Uterus (tissue), 2 donors: ENCODE measurements around the gene ADAMTS9.

Experiments
- POLR2A ChIP-seq, 2 donors: fragments of 450-650 bp; IDR thresholded peaks; one replicate each; pipeline ENCODE4 v1.6.1; 2016; ENCODE audit warnings: antibody characterized with exemption in 2 of 2, mild to moderate bottlenecking in 1 of 2, moderate library complexity in 1 of 2
- TF ChIP-seq, protein P1 (sequence below), 4 experiments: fragments of 200-600 bp in 2 of 4; fragments of 450-650 bp in 2 of 4; sonication (generic) in 2 of 4; IDR thresholded peaks; one replicate each; pipeline ENCODE4 v1.5.1; 2016 to 2019; ENCODE audit warnings: antibody characterized with exemption in 4 of 4, mild to moderate bottlenecking in 2 of 4, moderate library complexity in 1 of 4

- TF ChIP-seq, protein P1, sequence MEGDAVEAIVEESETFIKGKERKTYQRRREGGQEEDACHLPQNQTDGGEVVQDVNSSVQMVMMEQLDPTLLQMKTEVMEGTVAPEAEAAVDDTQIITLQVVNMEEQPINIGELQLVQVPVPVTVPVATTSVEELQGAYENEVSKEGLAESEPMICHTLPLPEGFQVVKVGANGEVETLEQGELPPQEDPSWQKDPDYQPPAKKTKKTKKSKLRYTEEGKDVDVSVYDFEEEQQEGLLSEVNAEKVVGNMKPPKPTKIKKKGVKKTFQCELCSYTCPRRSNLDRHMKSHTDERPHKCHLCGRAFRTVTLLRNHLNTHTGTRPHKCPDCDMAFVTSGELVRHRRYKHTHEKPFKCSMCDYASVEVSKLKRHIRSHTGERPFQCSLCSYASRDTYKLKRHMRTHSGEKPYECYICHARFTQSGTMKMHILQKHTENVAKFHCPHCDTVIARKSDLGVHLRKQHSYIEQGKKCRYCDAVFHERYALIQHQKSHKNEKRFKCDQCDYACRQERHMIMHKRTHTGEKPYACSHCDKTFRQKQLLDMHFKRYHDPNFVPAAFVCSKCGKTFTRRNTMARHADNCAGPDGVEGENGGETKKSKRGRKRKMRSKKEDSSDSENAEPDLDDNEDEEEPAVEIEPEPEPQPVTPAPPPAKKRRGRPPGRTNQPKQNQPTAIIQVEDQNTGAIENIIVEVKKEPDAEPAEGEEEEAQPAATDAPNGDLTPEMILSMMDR (IDR thresholded peaks at IDR 0.05), result no peak
- no peak for TF ChIP-seq POLR2A (IDR thresholded peaks at IDR 0.05)
Observed at GRCh38 chr3:64568895-64569517, 118.8 kb downstream of the ADAMTS9 start.
